Colon (tissue), 2 donors: Measurements from ENCODE around the gene TBC1D28.
"Not testable (repeated sequence)": the region's sequence is repeated elsewhere in the genome, so short reads cannot be mapped to it uniquely, and the experiment has no call there.

Experiments used
- FAIRE-seq: peaks from 2 replicates; lab custom pipeline; 2012; peaks lifted over from hg19 to GRCh38; lab: Jason Lieb, UNC
- donor health status: control.
- donor health status: control.

TBC1D28 gene

GRCh38 chr17:18613016-18613415, 31.2 kb downstream of the TBC1D28 start:
- FAIRE-seq, result not testable (repeated sequence)

DNA sequence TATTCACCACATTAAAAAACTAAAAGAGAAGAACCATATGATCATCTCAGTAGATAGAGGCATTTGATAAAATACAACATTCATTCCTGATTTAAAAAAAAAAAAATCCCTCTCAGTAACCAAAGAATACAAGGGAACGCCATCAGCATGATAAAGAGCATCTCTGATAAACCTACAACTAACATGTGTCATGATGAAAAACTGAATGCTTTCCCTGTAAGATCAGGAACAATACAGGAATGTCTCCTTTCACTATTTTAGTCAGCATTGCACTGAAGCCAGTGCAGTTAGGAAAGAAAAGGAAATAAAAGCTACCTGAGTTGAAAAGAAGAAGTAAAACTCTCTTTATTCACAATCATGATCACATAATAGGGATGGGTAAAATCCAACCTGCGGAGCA, 51.1 kb downstream of the TBC1D28 start:
- FAIRE-seq, result not testable (repeated sequence)
